ENCODE data around the gene KICS2.

- TF ChIP-seq POLR2A (IDR thresholded peaks at IDR 0.05; ENCODE audit: low read depth, low read length) (no peak), MYC (IDR thresholded peaks at IDR 0.05; ENCODE audit: low read depth, low read length) (no peak), CTCF (IDR thresholded peaks at IDR 0.05; ENCODE audit: extremely low read depth in 1 of 2, insufficient read depth in 1 of 2, low read depth in 1 of 2, low read length in 2 of 2) (no peak), MAX (IDR thresholded peaks at IDR 0.05; ENCODE audit: insufficient read depth, insufficient read length) (no peak), EZH2 (IDR thresholded peaks at IDR 0.05; ENCODE audit: borderline replicate concordance, low read depth, low read length, severe bottlenecking) (no peak), POLR2AphosphoS5 (IDR thresholded peaks at IDR 0.05; ENCODE audit: insufficient read depth, low read depth, low read length) (no peak), JUN (IDR thresholded peaks at IDR 0.05; ENCODE audit: borderline replicate concordance, insufficient read depth, insufficient read length, low read depth) (no peak), FOS (IDR thresholded peaks at IDR 0.05; ENCODE audit: borderline replicate concordance, insufficient read depth, low read length) (no peak)
These were observed 29.3 kb downstream of the KICS2 start for GRCh38 chr12:64192644-64193444.

Measured in endothelial cell of umbilical vein (primary cell).